Endothelial cell of umbilical vein (primary cell): ENCODE measurements around the gene SLF2. TPM values are rescaled to one million over a fixed set of nuclear protein-coding genes. Genes with fewer than 3 reads are reported as not detected.

ENCODE experiments used
- BruUV-seq: library from RNA; stranded (reverse); fragments of 400-500 nt; replicated peaks from 2 replicates; lab custom pipeline; 2021; lab: Mats Ljungman, UMichigan
- CTCF ChIA-PET: fragments of 300-600, 350-600 bp; sonication (Branson Sonifier 250); formaldehyde crosslinking; loops from one replicate; lab custom pipeline; 2021; ENCODE audit warnings: antibody characterized with exemption, inconsistent platforms; lab: Charles Lee
- POLR2A ChIA-PET: fragments of 300-600, 350-600 bp; sonication (Branson Sonifier 250); formaldehyde crosslinking; loops from one replicate; lab custom pipeline; 2021; ENCODE audit warnings: antibody characterized with exemption, inconsistent platforms; lab: Charles Lee
- DNase-seq: peaks from one replicate; pipeline ENCODE4 v3.0.0-alpha.2; 2011; ENCODE audit warnings: low read depth, low spot score
- FAIRE-seq: peaks from 2 replicates; lab custom pipeline; 2011; peaks lifted over from hg19 to GRCh38; lab: Jason Lieb, UNC
- H2AFZ ChIP-seq: 2 replicates; pipeline ENCODE4 v1.6.0; 2012; ENCODE audit warnings: low read depth, low read length, control low read depth, inconsistent platforms
- H3K27ac ChIP-seq: 2 replicates; pipeline ENCODE4 v1.5.1; 2011; ENCODE audit warnings: low read depth, mild to moderate bottlenecking, control low read depth, low read length, moderate library complexity; ENCODE audit not compliant: insufficient read depth
- H3K27me3 ChIP-seq, 2 experiments: 2 replicates each; pipeline versions ENCODE4 v1.6.0 to v1.6.1; 2011; ENCODE audit warnings: low read length in 2 of 2, mixed read lengths in 1 of 2; ENCODE audit not compliant: control insufficient read depth in 2 of 2, insufficient read depth in 2 of 2
- H3K36me3 ChIP-seq, 2 experiments: 2 replicates in 1 of 2; 3 replicates in 1 of 2; pipeline ENCODE4 v1.5.1; 2011; ENCODE audit warnings: low read length in 2 of 2, mild to moderate bottlenecking in 1 of 2, moderate library complexity in 1 of 2; ENCODE audit not compliant: control insufficient read depth in 2 of 2, insufficient read depth in 2 of 2; ENCODE audit errors: extremely low read depth in 1 of 2
- H3K4me1 ChIP-seq: 3 replicates; pipeline ENCODE4 v1.5.1; 2011; ENCODE audit warnings: mild to moderate bottlenecking, low read length; ENCODE audit not compliant: control insufficient read depth, insufficient read depth; ENCODE audit errors: extremely low read depth
- H3K4me2 ChIP-seq: 2 replicates; pipeline ENCODE4 v1.6.1; 2011; ENCODE audit warnings: low read length, control low read depth, mixed read lengths; ENCODE audit not compliant: insufficient read depth
- H3K4me3 ChIP-seq, 3 experiments: fragments of 200-600 bp in 1 of 3; sonication (generic), shearing (Covaris generic) in 1 of 3; replicated peaks in 1 of 3; 2 replicates each; pipeline ENCODE4 v1.5.1; 2011 to 2016; ENCODE audit warnings: control low read depth in 3 of 3, low read length in 3 of 3, mild to moderate bottlenecking in 2 of 3, inconsistent platforms in 1 of 3, low read depth in 1 of 3, moderate library complexity in 1 of 3; ENCODE audit not compliant: insufficient read depth in 1 of 3
- H3K79me2 ChIP-seq: 2 replicates; pipeline ENCODE4 v1.6.0; 2012; ENCODE audit warnings: low read length, inconsistent platforms; ENCODE audit not compliant: control insufficient read depth, insufficient read depth
- H3K9ac ChIP-seq: replicated peaks from 2 replicates; pipeline ENCODE3; 2011; ENCODE audit warnings: low read length, control low read depth; ENCODE audit not compliant: insufficient read depth; ENCODE audit errors: extremely low read depth
- H3K9me1 ChIP-seq: replicated peaks from 3 replicates; pipeline ENCODE4 v1.6.0; 2011; ENCODE audit warnings: mild to moderate bottlenecking, low read length; ENCODE audit not compliant: control insufficient read depth, insufficient read depth; ENCODE audit errors: extremely low read depth
- H3K9me3 ChIP-seq: replicated peaks from 2 replicates; pipeline ENCODE4 v1.5.1; 2012; ENCODE audit warnings: low read length, inconsistent platforms; ENCODE audit not compliant: control insufficient read depth, insufficient read depth
- H4K20me1 ChIP-seq: replicated peaks from 2 replicates; pipeline ENCODE3; 2011; ENCODE audit warnings: mild to moderate bottlenecking, low read length; ENCODE audit not compliant: control insufficient read depth, insufficient read depth; ENCODE audit errors: extremely low read depth
- CTCF ChIP-seq, 2 donors: IDR thresholded peaks; 1 replicate in 1 of 2; 2 replicates in 1 of 2; pipeline ENCODE4 v1.5.1; 2011; ENCODE audit warnings: low read length in 2 of 2, mild to moderate bottlenecking in 2 of 2, moderate library complexity in 2 of 2, control low read depth in 1 of 2, inconsistent platforms in 1 of 2, low read depth in 1 of 2; ENCODE audit not compliant: insufficient read depth in 1 of 2; ENCODE audit errors: extremely low read depth in 1 of 2
- EZH2 ChIP-seq: IDR thresholded peaks from 2 replicates; pipeline ENCODE4 v1.6.1; 2012; ENCODE audit warnings: borderline replicate concordance, low read depth, mild to moderate bottlenecking, moderate library complexity, low read length, inconsistent platforms; ENCODE audit not compliant: severe bottlenecking
- FOS ChIP-seq: IDR thresholded peaks from 2 replicates; pipeline ENCODE4 v1.6.1; 2011; ENCODE audit warnings: mild to moderate bottlenecking, low read length, moderate library complexity, borderline replicate concordance; ENCODE audit not compliant: insufficient read depth
- GATA2 ChIP-seq: IDR thresholded peaks from 2 replicates; pipeline ENCODE4 v1.7.0; 2011; ENCODE audit warnings: low read depth, mild to moderate bottlenecking, moderate library complexity, mixed read lengths, low read length; ENCODE audit not compliant: insufficient read length, insufficient read depth
- JUN ChIP-seq: IDR thresholded peaks from 2 replicates; pipeline ENCODE4 v1.6.1; 2011; ENCODE audit warnings: borderline replicate concordance, low read depth; ENCODE audit not compliant: insufficient read length, insufficient read depth
- MAX ChIP-seq: IDR thresholded peaks from 2 replicates; pipeline ENCODE4 v1.6.1; 2011; ENCODE audit not compliant: insufficient read depth, insufficient read length
- MYC ChIP-seq: IDR thresholded peaks from one replicate; pipeline ENCODE4 v1.6.1; 2011; ENCODE audit warnings: mild to moderate bottlenecking, low read depth, low read length
- POLR2A ChIP-seq: IDR thresholded peaks from 2 replicates; pipeline ENCODE4 v1.6.1; 2012; ENCODE audit warnings: low read depth, mild to moderate bottlenecking, control low read depth, low read length
- POLR2AphosphoS5 ChIP-seq: IDR thresholded peaks from 2 replicates; pipeline ENCODE4 v1.6.1; 2012; ENCODE audit warnings: low read depth, mild to moderate bottlenecking, control low read depth, low read length, moderate library complexity; ENCODE audit not compliant: insufficient read depth
- dilution Hi-C: fragments of 300-500 bp; cut with MboI; formaldehyde crosslinking; loops from one replicate; pipeline ENCODE4 v1.15.0; 2019; ENCODE audit warnings: low sequenced_read_pairs; ENCODE audit not compliant: extremely low pct_ligation_motif_present
- intact Hi-C: fragments of 100-400 bp; cut with micrococcal nuclease; formaldehyde crosslinking; loops from one replicate; pipeline ENCODE4 v1.10.0; 2022
- polyA plus RNA-seq, 4 experiments: library from polyadenylated mRNA; depleted of rRNA in 3 of 4; stranded (reverse) in 3 of 4; unstranded in 1 of 4; fragments of >200 nt; gene quantifications; 2 replicates each; pipeline versions ENCODE4 v1.2.1 to v1.2.3, GENCODE V29; 2011 to 2012; ENCODE audit warnings: missing spikeins in 1 of 4
- total RNA-seq: library from RNA; stranded (reverse); gene quantifications from 2 replicates; pipeline ENCODE4 v1.2.3, GENCODE V29; 2021

Gene SLF2
- total and polyA plus RNA-seq, 2 donors (not counting 3 experiments of a cell fraction or from before 2014, with no cell fraction given) = 7.5 to 35.5 TPM

GRCh38 chr10:100980711-100981110, 67.9 kb downstream of the SLF2 start:
- dilution Hi-C loops (no loop called here), intact Hi-C loops (no loop called here)
- H3K4me3 ChIP-seq = no peak overlapping the region
- H3K4me2 ChIP-seq = no peak overlapping the region
- H3K9me3 ChIP-seq = no peaks in the 10 kb centered on the region
- no peaks in the 10 kb centered on the region for H3K4me1 ChIP-seq
- TF ChIP-seq CTCF (IDR thresholded peaks at IDR 0.05; ENCODE audit: extremely low read depth in 1 of 2, insufficient read depth in 1 of 2, low read depth in 1 of 2, low read length in 2 of 2) (no peak), MYC (no peak), POLR2AphosphoS5 (no peak), JUN (no peak), GATA2 (no peak), FOS (no peak), MAX (no peak), POLR2A (no peak), EZH2 (no peak)
- no peaks in the 10 kb centered on the region for H4K20me1 ChIP-seq
- no peak overlapping the region for H3K9ac ChIP-seq
- POLR2A ChIA-PET = no interaction called here
- no peaks in the 10 kb centered on the region for H3K27me3 ChIP-seq
- no peaks in the 10 kb centered on the region for H3K79me2 ChIP-seq
- no peak overlapping the region for H2AFZ ChIP-seq
- FAIRE-seq (no peak), DNase-seq (no peak)
- CTCF ChIA-PET = interaction anchor here (1.1 to 1.4 kb wide), 2 partner anchors 31 to 34 kb away, joined by 4 read pairs; no protein-coding TSS in a partner anchor
- no TSS peak for BruUV-seq
- H3K9me1 ChIP-seq = no peaks in the 10 kb centered on the region
- no peak overlapping the region for H3K27ac ChIP-seq
- H3K36me3 ChIP-seq = peaks cover 0 to 13% of the 10 kb centered on the region in 2 experiments
